ENCODE data around the gene ARHGAP30. TPM values are rescaled to one million over a fixed set of nuclear protein-coding genes. Genes with fewer than 3 reads are reported as not detected.
A peak's percentile ranks its signal among the peaks of the same experiment; 100 is the strongest.

ARHGAP30 gene
- total RNA-seq, 1 donor from 2014 or later: not detected

- no peak overlapping the region for H3K27ac Mint-ChIP-seq (ENCODE audit: unreplicated experiment)
- H3K4me3 Mint-ChIP-seq (ENCODE audit: unreplicated experiment): no peak overlapping the region
- TF ChIP-seq, protein P1, sequence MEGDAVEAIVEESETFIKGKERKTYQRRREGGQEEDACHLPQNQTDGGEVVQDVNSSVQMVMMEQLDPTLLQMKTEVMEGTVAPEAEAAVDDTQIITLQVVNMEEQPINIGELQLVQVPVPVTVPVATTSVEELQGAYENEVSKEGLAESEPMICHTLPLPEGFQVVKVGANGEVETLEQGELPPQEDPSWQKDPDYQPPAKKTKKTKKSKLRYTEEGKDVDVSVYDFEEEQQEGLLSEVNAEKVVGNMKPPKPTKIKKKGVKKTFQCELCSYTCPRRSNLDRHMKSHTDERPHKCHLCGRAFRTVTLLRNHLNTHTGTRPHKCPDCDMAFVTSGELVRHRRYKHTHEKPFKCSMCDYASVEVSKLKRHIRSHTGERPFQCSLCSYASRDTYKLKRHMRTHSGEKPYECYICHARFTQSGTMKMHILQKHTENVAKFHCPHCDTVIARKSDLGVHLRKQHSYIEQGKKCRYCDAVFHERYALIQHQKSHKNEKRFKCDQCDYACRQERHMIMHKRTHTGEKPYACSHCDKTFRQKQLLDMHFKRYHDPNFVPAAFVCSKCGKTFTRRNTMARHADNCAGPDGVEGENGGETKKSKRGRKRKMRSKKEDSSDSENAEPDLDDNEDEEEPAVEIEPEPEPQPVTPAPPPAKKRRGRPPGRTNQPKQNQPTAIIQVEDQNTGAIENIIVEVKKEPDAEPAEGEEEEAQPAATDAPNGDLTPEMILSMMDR (IDR thresholded peaks at IDR 0.05): no peak
- no peak for DNase-seq (ENCODE audit: low spot score)
- H3K9me3 Mint-ChIP-seq (ENCODE audit: low read depth): no peaks in the 10 kb centered on the region
- H3K27me3 Mint-ChIP-seq (ENCODE audit: low read depth): no peaks in the 10 kb centered on the region
- H3K36me3 Mint-ChIP-seq (ENCODE audit: low read depth): no peaks in the 10 kb centered on the region
- peaks cover 38% of the 10 kb centered on the region for H3K4me1 Mint-ChIP-seq (ENCODE audit: low read depth)
Observed at GRCh38 chr1:161081519-161081918, 11.8 kb upstream of the ARHGAP30 start.

DNA sequence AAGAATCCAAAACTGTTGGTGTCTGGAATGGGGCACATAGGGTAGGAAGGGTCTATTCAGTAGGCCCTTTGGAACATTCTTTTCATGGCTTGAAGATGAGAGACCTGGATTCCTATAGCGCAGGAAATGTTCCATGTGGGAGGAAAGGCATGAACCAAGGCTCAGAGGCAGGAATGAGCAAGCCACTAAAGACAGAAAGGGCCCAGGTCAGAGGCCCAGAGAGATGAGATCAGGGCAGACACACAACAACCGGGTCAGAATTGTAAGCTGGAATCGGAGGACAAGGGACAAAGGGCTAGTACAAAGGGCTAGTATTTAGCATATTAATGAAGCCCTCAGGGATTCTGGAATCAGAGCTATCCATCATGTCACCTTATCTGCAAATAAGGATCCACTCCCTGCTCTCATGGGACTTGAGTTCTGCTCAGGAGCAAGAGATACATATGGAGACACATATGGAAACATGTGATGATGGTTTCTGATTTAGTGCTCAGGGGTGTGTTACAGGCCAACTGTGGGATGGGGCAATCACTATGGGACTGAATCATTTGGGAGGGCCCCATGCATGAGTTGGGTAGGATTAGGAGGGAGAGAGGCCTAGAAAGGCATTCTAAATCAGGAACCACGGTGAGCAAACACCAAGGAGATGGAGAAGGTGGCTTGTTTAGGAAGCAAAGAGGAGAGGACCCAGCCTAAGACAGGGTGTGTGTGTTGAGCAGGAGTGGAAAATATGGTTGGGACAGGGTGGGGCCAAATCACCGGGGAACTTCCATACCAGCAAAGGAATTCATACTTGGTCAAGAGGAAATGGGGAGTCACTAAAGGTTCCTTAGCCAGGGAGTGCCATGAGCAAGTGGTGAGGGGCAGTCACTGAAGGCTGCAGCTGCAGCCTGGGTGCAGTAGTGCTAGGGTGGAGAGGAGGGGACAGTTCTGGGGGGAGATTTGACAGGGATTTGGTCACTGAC is 11.0 kb upstream of the ARHGAP30 start:
- peaks cover 38% of the 10 kb centered on the region for H3K4me1 Mint-ChIP-seq (ENCODE audit: low read depth)
- TF ChIP-seq, protein P1 (IDR thresholded peaks at IDR 0.05): no peak
- no peak overlapping the region for H3K4me3 Mint-ChIP-seq (ENCODE audit: unreplicated experiment)
- H3K27me3 Mint-ChIP-seq (ENCODE audit: low read depth): no peaks in the 10 kb centered on the region
- H3K9me3 Mint-ChIP-seq (ENCODE audit: low read depth): no peaks in the 10 kb centered on the region
- peak overlapping the region; percentile 57 for H3K27ac Mint-ChIP-seq (ENCODE audit: unreplicated experiment)
- no peak for DNase-seq (ENCODE audit: low spot score)
- H3K36me3 Mint-ChIP-seq (ENCODE audit: low read depth): no peaks in the 10 kb centered on the region

DNA sequence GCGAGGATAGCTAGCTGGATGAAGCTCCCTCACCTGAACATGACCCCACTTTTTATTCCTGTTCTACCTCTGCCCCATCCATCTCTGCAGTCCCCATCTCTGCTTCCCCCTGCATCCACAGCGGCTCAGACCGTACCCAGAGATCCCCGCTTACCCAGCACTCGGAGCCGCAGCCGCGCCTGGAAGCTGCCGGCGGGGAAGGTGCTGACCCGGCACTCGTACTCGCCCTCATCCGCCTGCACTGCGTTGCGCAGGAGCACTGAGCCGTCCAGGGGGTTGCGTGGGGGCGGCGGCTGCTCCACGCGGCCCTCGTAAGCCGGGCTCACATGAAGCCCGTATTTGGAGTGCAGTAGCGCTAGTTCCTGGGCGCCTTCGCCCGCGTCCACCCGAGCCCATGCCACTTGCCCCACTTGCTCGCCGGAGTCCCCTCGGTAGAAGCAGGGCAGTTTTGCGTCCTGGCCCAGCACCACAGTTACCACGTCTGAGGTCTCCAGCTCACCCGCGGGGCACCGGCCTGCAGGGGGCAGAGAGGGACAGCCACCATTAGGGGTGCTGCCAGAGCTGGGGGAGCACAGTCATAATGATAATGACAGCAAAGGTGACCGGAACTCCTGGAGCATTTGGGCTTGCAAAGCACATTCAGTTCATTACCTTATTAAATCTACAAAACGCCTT is 9.9 kb upstream of the ARHGAP30 start:
- H3K9me3 Mint-ChIP-seq (ENCODE audit: low read depth): no peaks in the 10 kb centered on the region
- no peaks in the 10 kb centered on the region for H3K36me3 Mint-ChIP-seq (ENCODE audit: low read depth)
- TF ChIP-seq, protein P1 (IDR thresholded peaks at IDR 0.05): no peak
- H3K4me1 Mint-ChIP-seq (ENCODE audit: low read depth): peaks cover 31% of the 10 kb centered on the region
- DNase-seq (ENCODE audit: low spot score): no peak
- H3K4me3 Mint-ChIP-seq (ENCODE audit: unreplicated experiment): no peak overlapping the region
- no peaks in the 10 kb centered on the region for H3K27me3 Mint-ChIP-seq (ENCODE audit: low read depth)
- H3K27ac Mint-ChIP-seq (ENCODE audit: unreplicated experiment): no peak overlapping the region

- H3K27ac Mint-ChIP-seq (ENCODE audit: unreplicated experiment): no peak overlapping the region
- DNase-seq (ENCODE audit: low spot score): no peak
- H3K27me3 Mint-ChIP-seq (ENCODE audit: low read depth): no peaks in the 10 kb centered on the region
- H3K4me3 Mint-ChIP-seq (ENCODE audit: unreplicated experiment): no peak overlapping the region
- H3K9me3 Mint-ChIP-seq (ENCODE audit: low read depth): no peaks in the 10 kb centered on the region
- peaks cover 14% of the 10 kb centered on the region for H3K4me1 Mint-ChIP-seq (ENCODE audit: low read depth)
- TF ChIP-seq, protein P1 (IDR thresholded peaks at IDR 0.05): no peak
- H3K36me3 Mint-ChIP-seq (ENCODE audit: low read depth): no peaks in the 10 kb centered on the region
Observed at GRCh38 chr1:161077426-161077825, 7.7 kb upstream of the ARHGAP30 start.

DNA sequence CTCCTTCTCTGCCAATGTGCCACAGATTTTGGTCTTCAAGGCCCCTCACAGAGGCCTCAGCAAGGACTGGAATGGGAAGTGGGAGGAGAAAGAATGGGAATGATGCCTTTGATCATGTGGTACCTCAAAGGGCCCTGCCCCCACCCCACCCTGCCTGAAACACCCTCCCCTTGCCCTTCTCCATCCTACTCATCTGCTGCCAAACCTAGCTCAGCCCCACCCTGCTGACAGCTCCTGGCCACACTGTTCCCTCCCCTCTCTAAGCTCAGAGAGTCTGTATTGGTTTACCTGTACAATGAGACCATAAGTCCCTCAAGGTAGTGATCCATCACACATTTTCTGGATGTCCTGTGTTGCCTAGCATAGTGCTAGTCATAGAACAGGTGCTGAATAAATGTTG is 6.7 kb upstream of the ARHGAP30 start:
- H3K9me3 Mint-ChIP-seq (ENCODE audit: low read depth): no peaks in the 10 kb centered on the region
- no peak overlapping the region for H3K4me3 Mint-ChIP-seq (ENCODE audit: unreplicated experiment)
- no peaks in the 10 kb centered on the region for H3K36me3 Mint-ChIP-seq (ENCODE audit: low read depth)
- peaks cover 14% of the 10 kb centered on the region for H3K4me1 Mint-ChIP-seq (ENCODE audit: low read depth)
- no peaks in the 10 kb centered on the region for H3K27me3 Mint-ChIP-seq (ENCODE audit: low read depth)
- no peak overlapping the region for H3K27ac Mint-ChIP-seq (ENCODE audit: unreplicated experiment)
- no peak for DNase-seq (ENCODE audit: low spot score)
- TF ChIP-seq, protein P1 (IDR thresholded peaks at IDR 0.05): no peak

Data from chondrocyte (in vitro differentiated cells).